ENCODE data around the gene SLC22A23. TPM values are rescaled to one million over a fixed set of nuclear protein-coding genes. Genes with fewer than 3 reads are reported as not detected.

Gene SLC22A23
- total RNA-seq, 1 donor from 2014 or later: 19.2 TPM

DNA sequence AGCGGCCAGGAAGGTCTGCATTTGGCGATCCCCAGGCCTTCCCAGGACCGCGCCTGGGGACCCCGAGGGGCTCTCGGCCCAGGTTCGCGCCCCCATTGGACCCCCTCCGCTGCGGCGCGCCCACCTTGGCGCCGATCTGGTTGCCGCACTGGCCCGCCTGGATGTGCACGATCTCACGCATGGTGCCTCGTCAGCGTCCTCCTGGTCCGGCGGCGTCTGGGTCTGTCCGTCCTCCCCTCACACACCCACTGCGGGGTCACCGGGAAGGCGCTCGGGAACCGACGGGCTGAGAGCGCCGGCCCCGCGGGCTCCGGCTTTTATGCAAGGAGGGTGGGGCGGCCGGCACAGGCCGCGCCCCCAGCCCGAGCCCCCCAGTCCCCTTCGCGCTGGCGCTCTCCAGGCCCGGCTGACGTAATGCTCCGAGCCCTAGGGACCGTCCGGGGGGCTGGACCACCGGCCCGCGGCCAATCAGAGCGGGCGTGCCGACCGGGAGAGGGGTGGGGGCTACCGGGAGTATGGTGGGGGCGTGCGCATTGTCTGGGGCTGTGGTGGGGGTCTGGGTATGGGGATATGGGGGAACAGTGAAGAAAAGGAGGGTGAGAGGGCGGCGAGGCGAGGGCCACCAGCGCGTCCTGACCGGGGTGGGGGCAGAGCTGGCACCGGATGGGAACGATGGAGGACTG, 229.3 kb downstream of the SLC22A23 start, which contains the start of gene TUBB2B:
Gene TUBB2B (minus strand): TSS at position 291 of the 683 bp plus-strand sequence. CDS start 110 bp downstream, at position 181.
- peak within 1 kb of the TSS; percentile 32 for H3K4me3 ChIP-seq
- no peaks in the 10 kb centered on the region for H3K9me3 ChIP-seq
- intact Hi-C loops (cut with DNase I): no loop called here
- H3K36me3 ChIP-seq: no peaks in the 10 kb centered on the region
- H3K27ac ChIP-seq: no peak within 1 kb of the TSS
- DNase-seq (no peak), ATAC-seq (no peak)
- peaks cover 59% of the 10 kb centered on the region for H3K27me3 ChIP-seq
- peaks cover 43% of the 10 kb centered on the region for H3K4me1 ChIP-seq
- TF ChIP-seq, protein P1, sequence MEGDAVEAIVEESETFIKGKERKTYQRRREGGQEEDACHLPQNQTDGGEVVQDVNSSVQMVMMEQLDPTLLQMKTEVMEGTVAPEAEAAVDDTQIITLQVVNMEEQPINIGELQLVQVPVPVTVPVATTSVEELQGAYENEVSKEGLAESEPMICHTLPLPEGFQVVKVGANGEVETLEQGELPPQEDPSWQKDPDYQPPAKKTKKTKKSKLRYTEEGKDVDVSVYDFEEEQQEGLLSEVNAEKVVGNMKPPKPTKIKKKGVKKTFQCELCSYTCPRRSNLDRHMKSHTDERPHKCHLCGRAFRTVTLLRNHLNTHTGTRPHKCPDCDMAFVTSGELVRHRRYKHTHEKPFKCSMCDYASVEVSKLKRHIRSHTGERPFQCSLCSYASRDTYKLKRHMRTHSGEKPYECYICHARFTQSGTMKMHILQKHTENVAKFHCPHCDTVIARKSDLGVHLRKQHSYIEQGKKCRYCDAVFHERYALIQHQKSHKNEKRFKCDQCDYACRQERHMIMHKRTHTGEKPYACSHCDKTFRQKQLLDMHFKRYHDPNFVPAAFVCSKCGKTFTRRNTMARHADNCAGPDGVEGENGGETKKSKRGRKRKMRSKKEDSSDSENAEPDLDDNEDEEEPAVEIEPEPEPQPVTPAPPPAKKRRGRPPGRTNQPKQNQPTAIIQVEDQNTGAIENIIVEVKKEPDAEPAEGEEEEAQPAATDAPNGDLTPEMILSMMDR (IDR thresholded peaks at IDR 0.05): no peak

DNA sequence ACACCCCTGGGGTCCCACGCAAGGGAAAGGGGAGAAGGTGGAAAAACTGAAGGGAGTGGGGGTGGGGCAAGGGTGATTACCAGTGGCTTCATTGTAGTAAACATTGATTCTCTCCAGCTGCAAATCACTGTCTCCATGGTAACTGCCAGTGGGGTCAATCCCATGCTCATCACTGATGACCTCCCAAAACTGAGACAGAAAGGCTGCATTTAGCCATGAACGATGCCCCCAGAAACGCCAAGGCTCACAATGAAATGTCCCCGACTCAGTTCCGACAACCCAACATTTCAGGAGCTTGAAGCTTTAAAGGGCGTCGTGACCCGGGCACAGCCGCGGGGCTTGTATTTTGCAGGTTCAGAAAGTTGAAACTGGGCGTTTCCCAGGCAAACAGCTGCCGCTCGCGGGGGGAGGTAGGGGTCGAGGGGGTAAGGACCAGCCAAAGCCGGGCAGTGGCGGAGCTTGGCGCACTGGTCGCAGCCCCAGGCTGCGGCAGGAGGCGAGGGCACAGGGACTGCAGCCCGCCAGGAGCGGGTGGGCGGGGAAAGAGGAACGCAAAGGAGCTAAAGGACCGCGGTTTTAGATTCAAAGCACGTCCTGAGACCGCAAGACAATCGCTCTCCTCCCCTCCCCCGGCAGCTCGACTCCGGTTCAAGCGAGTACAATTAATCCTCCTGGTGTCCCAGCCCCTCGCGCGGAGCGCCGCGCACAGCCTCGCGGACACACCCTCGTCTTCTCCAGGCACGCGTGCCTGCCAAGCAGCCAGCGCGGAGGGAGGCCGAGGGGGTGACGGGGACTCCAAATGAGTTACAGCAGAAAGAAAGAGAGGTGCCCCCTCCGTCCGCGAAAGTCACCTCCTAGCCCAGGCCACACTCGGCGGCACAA, 230.1 kb downstream of the SLC22A23 start:
- no peak overlapping the region for H3K27ac ChIP-seq
- H3K36me3 ChIP-seq: no peaks in the 10 kb centered on the region
- ATAC-seq (peak; percentile 23), DNase-seq (peak; percentile 69)
- peaks cover 37% of the 10 kb centered on the region for H3K4me1 ChIP-seq
- peaks cover 51% of the 10 kb centered on the region for H3K27me3 ChIP-seq
- no peaks in the 10 kb centered on the region for H3K9me3 ChIP-seq
- peak overlapping the region; percentile 32 for H3K4me3 ChIP-seq
- TF ChIP-seq, protein P1 (IDR thresholded peaks at IDR 0.05): no peak
- intact Hi-C loops (cut with DNase I): no loop called here

DNA sequence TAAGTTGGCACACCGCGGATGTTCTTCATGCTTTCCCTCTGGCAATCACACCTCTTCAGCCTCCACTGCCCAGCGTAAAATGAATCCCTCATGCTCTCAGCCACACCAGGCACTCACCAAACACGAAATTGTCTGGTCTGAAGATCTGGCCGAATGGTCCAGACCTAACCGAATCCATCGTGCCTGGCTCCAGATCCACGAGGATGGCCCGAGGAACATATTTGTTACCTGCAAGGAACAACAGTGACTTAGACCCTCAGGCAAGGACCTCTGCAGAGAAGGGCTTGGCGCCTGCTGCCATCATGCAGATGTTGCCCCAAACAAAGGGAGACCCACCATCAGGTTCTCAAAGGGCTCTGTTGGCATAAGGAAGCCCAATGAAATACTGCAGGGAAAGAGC, 230.8 kb downstream of the SLC22A23 start:
- H3K36me3 ChIP-seq: no peaks in the 10 kb centered on the region
- peaks cover 36% of the 10 kb centered on the region for H3K4me1 ChIP-seq
- H3K9me3 ChIP-seq: no peaks in the 10 kb centered on the region
- H3K4me3 ChIP-seq: no peak overlapping the region
- ATAC-seq: no peak
- no peak for DNase-seq
- no peak overlapping the region for H3K27ac ChIP-seq
- peaks cover 51% of the 10 kb centered on the region for H3K27me3 ChIP-seq
- intact Hi-C loops (cut with DNase I): no loop called here
- TF ChIP-seq, protein P1 (IDR thresholded peaks at IDR 0.05): no peak

DNA sequence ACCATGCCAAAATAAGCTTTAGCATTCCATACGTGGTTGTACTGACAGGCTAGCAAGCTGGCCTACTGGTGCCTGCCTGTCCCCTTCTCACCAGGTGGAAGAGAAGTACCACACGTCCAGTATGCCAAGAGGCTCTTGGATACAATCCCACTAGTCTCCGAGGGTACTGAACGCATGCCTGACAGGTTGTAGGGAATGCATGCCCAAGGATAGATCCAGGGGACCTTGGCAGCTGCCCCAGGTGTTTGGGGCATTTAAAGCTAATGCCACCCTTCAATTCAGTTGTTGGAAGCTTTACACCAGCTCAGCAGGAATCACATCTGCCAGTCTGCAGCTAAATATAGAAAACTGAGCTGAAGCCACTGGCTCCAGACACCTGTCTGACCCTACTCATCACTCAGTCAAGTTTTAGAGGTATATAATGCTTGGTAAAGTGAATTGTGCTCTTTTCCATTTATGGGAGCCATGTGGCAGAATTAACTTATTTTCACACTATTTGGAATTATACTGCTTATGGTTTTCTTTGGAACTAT, 234.3 kb downstream of the SLC22A23 start:
- no peak for ATAC-seq
- TF ChIP-seq, protein P1 (IDR thresholded peaks at IDR 0.05): no peak
- intact Hi-C loops (cut with DNase I): no loop called here
- peaks cover 10% of the 10 kb centered on the region for H3K4me1 ChIP-seq
- peaks cover 21% of the 10 kb centered on the region for H3K27me3 ChIP-seq
- H3K9me3 ChIP-seq: no peaks in the 10 kb centered on the region
- no peak overlapping the region for H3K4me3 ChIP-seq
- H3K36me3 ChIP-seq: no peaks in the 10 kb centered on the region
- DNase-seq: no peak
- H3K27ac ChIP-seq: no peak overlapping the region

DNA sequence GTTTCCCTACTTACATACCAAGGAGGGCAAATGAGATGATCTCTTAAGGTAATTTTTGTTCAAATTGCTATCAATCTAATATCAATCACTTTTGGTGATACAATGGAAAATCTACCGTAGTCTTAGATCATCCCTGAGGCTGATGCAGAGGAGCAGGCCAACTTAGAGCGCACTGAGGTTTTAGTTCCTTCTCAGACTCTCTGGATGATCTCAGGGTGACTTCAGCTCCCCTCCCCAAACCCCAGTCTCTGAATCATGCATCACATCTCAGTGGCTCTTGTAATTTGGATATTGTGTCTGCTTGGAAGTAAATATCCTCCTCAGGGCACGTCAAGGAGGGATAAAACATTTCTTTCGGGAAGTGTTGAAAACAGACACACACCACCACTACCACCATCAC, 235.3 kb downstream of the SLC22A23 start:
- no peak for DNase-seq
- Histone ChIP-seq H3K9me3 (no peaks in the 10 kb centered on the region), H3K27me3 (peaks cover 12% of the 10 kb centered on the region), H3K4me3 (no peak overlapping the region), H3K27ac (no peak overlapping the region), H3K4me1 (peaks cover under 1% of the 10 kb centered on the region), H3K36me3 (no peaks in the 10 kb centered on the region)
- intact Hi-C loops (cut with DNase I): no loop called here
- TF ChIP-seq, protein P1 (IDR thresholded peaks at IDR 0.05): no peak
- no peak for ATAC-seq
